ENCODE data around the gene TNS3.
"Not testable (repeated sequence)": the region's sequence is repeated elsewhere in the genome, so short reads cannot be mapped to it uniquely, and the experiment has no call there.

Gene TNS3

GRCh38 chr7:47280114-47280513, 301.8 kb downstream of the TNS3 start:
- TF ChIP-seq POLR2A (IDR thresholded peaks at IDR 0.05; ENCODE audit: low read length) (no peak), GATA1 (IDR thresholded peaks at IDR 0.05; ENCODE audit: low read depth, low read length) (no peak)
- DNase-seq, result no peak

- no peak for TF ChIP-seq POLR2A (IDR thresholded peaks at IDR 0.05; ENCODE audit: low read length)
- no peak for TF ChIP-seq GATA1 (IDR thresholded peaks at IDR 0.05; ENCODE audit: low read depth, low read length)
- no peak for DNase-seq
Measured at GRCh38 chr7:47278043-47278442, 303.9 kb downstream of the TNS3 start.

- DNase-seq, result no peak
- TF ChIP-seq POLR2A (IDR thresholded peaks at IDR 0.05; ENCODE audit: low read length) (no peak), GATA1 (IDR thresholded peaks at IDR 0.05; ENCODE audit: low read depth, low read length) (no peak)
Measured at GRCh38 chr7:47277321-47277781, 304.6 kb downstream of the TNS3 start.

GRCh38 chr7:47273974-47274766, 307.7 kb downstream of the TNS3 start:
- no peak for DNase-seq
- TF ChIP-seq POLR2A (IDR thresholded peaks at IDR 0.05; ENCODE audit: low read length) (no peak), GATA1 (IDR thresholded peaks at IDR 0.05; ENCODE audit: low read depth, low read length) (no peak)

- TF ChIP-seq GATA1 (IDR thresholded peaks at IDR 0.05; ENCODE audit: low read depth, low read length) (no peak), POLR2A (IDR thresholded peaks at IDR 0.05; ENCODE audit: low read length) (no peak)
- DNase-seq, result no peak
Measured at GRCh38 chr7:47273088-47273487, 308.8 kb downstream of the TNS3 start.

GRCh38 chr7:47271749-47272148, 310.2 kb downstream of the TNS3 start:
- TF ChIP-seq GATA1 (IDR thresholded peaks at IDR 0.05; ENCODE audit: low read depth, low read length), result no peak
- no peak for TF ChIP-seq POLR2A (IDR thresholded peaks at IDR 0.05; ENCODE audit: low read length)
- DNase-seq, result no peak

- DNase-seq, result no peak
Measured at GRCh38 chr7:47268851-47269836, 312.8 kb downstream of the TNS3 start.

GRCh38 chr7:47267346-47267745, 314.6 kb downstream of the TNS3 start:
- no peak for DNase-seq
- TF ChIP-seq POLR2A (IDR thresholded peaks at IDR 0.05; ENCODE audit: low read length), result no peak
- no peak for TF ChIP-seq GATA1 (IDR thresholded peaks at IDR 0.05; ENCODE audit: low read depth, low read length)

More at GRCh38 chr7:47268851-47269836, 312.8 kb downstream of the TNS3 start:
- TF ChIP-seq GATA1 (IDR thresholded peaks at IDR 0.05; ENCODE audit: low read depth, low read length) (no peak), POLR2A (IDR thresholded peaks at IDR 0.05; ENCODE audit: low read length) (no peak)

GRCh38 chr7:47266799-47267198, 315.1 kb downstream of the TNS3 start:
- peak; percentile 88 to 93 for DNase-seq
- TF ChIP-seq GATA1 (IDR thresholded peaks at IDR 0.05; ENCODE audit: low read depth, low read length), result no peak
- TF ChIP-seq POLR2A (IDR thresholded peaks at IDR 0.05; ENCODE audit: low read length), result peak; percentile 55

- DNase-seq, result peak; percentile 79 to 88
- TF ChIP-seq POLR2A (IDR thresholded peaks at IDR 0.05; ENCODE audit: low read length) (no peak), GATA1 (IDR thresholded peaks at IDR 0.05; ENCODE audit: low read depth, low read length) (no peak)
Measured at GRCh38 chr7:47266131-47266706, 315.7 kb downstream of the TNS3 start.

GRCh38 chr7:47265621-47266020, 316.3 kb downstream of the TNS3 start:
- DNase-seq, result no peak
- no peak for TF ChIP-seq GATA1 (IDR thresholded peaks at IDR 0.05; ENCODE audit: low read depth, low read length)
- TF ChIP-seq POLR2A (IDR thresholded peaks at IDR 0.05; ENCODE audit: low read length), result no peak

GRCh38 chr7:47264021-47264651, 317.8 kb downstream of the TNS3 start:
- DNase-seq, result no peak
- TF ChIP-seq GATA1 (IDR thresholded peaks at IDR 0.05; ENCODE audit: low read depth, low read length) (no peak), POLR2A (IDR thresholded peaks at IDR 0.05; ENCODE audit: low read length) (no peak)

- no peak for TF ChIP-seq GATA1 (IDR thresholded peaks at IDR 0.05; ENCODE audit: low read depth, low read length)
- no peak for TF ChIP-seq POLR2A (IDR thresholded peaks at IDR 0.05; ENCODE audit: low read length)
- DNase-seq, result no peak
Measured at GRCh38 chr7:47262881-47263280, 319.0 kb downstream of the TNS3 start.

GRCh38 chr7:47262160-47262559, 319.8 kb downstream of the TNS3 start:
- DNase-seq, result not testable (repeated sequence)
